WTC11 (cell line): Measurements from ENCODE around the gene ZDHHC7.

Experiments used
- NR1H2 ChIP-seq: sonication (generic); formaldehyde crosslinking; IDR thresholded peaks from 2 replicates; pipeline ENCODE4 v1.9.0; 2021; ENCODE audit warnings: mild to moderate bottlenecking, moderate library complexity, missing genetic modification reagents
- SMAD4 ChIP-seq: sonication (generic); formaldehyde crosslinking; IDR thresholded peaks from 2 replicates; pipeline ENCODE4 v1.8.0; 2022; ENCODE audit warnings: mild to moderate bottlenecking, missing genetic modification reagents
- SOX15 ChIP-seq: fragments of 250-450 bp; sonication (Bioruptor Pico); IDR thresholded peaks from 2 replicates; pipeline ENCODE4 v1.9.0; 2021; ENCODE audit warnings: mild to moderate bottlenecking
- ZNF263 ChIP-seq: sonication (generic); formaldehyde crosslinking; IDR thresholded peaks from 2 replicates; pipeline ENCODE4 v1.8.1; 2022; ENCODE audit warnings: low read depth, mild to moderate bottlenecking, moderate library complexity, missing genetic modification reagents
- TF ChIP-seq, protein P1 (sequence below): fragments of 200-600 bp; IDR thresholded peaks from 2 replicates; pipeline ENCODE4 v1.8.0; 2022; ENCODE audit warnings: antibody characterized with exemption
- TF ChIP-seq, protein P2 (sequence below): sonication (generic); formaldehyde crosslinking; IDR thresholded peaks from 2 replicates; pipeline ENCODE4 v1.8.0; 2022; ENCODE audit warnings: mild to moderate bottlenecking, missing genetic modification reagents

DNA sequence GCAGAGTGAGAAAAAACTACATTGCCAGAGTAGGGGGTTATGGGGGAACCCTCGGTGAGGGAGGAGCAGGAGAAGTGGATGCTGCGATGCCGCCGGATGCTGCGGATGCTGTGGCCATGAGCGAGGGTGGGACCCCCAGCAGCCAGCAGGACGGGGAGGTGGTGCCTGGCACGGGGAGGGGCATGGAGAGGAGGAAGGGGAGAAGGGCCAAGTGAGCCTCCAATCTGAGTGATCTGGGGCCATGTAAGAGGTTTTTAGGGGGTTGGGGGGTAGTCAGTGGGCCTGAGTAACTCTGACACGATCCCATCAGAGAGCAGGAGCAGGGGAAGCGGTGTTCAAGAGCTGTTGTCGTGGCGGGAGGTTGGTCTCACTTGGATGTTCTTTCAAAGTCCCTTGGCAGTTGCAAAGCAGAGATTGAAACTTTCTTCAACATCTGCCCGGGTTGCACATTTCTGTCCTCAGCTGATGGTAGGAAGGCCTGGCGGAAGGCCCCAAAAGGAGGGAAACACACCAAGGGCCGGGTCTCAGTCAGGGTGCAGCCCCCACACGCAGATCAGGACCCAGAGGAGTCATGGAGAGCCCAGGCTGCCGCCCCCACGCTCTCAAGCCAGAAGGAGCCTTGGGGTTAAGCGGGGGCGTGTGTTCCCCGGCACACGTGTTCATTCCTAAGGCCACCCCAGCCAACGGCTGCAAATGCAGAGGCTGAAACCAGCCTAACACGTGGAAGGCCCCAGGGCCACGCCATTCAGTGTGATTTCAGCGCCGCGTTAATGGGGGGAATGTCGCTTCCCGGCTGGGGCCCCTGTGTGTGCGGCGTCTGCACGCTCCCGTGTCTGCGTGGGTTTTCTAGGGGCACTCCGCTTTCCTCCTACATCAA lies 81.7 kb downstream of the ZDHHC7 start:
- TF ChIP-seq, protein P1, sequence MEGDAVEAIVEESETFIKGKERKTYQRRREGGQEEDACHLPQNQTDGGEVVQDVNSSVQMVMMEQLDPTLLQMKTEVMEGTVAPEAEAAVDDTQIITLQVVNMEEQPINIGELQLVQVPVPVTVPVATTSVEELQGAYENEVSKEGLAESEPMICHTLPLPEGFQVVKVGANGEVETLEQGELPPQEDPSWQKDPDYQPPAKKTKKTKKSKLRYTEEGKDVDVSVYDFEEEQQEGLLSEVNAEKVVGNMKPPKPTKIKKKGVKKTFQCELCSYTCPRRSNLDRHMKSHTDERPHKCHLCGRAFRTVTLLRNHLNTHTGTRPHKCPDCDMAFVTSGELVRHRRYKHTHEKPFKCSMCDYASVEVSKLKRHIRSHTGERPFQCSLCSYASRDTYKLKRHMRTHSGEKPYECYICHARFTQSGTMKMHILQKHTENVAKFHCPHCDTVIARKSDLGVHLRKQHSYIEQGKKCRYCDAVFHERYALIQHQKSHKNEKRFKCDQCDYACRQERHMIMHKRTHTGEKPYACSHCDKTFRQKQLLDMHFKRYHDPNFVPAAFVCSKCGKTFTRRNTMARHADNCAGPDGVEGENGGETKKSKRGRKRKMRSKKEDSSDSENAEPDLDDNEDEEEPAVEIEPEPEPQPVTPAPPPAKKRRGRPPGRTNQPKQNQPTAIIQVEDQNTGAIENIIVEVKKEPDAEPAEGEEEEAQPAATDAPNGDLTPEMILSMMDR: no peak
- no peak for TF ChIP-seq NR1H2 (CRISPR knock-in tag)
- no peak for TF ChIP-seq SOX15 (CRISPR knock-in tag)
- TF ChIP-seq, protein P2, sequence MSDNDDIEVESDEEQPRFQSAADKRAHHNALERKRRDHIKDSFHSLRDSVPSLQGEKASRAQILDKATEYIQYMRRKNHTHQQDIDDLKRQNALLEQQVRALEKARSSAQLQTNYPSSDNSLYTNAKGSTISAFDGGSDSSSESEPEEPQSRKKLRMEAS (CRISPR knock-in tag): no peak
- TF ChIP-seq SMAD4 (CRISPR knock-in tag): no peak
- no peak for TF ChIP-seq ZNF263 (CRISPR knock-in tag)
